IMR-90 (cell line): ENCODE results near the gene DCUN1D2.

Experiments used
- CEBPB ChIP-seq: IDR thresholded peaks from 2 replicates; pipeline ENCODE4 v1.6.1; 2012; ENCODE audit warnings: low read depth, low read length, improper control_type of control experiment
- FOS ChIP-seq: fragments of 150-350 bp; IDR thresholded peaks from 2 replicates; pipeline ENCODE4 v1.6.1; 2016; ENCODE audit warnings: low read depth, low read length
- MAZ ChIP-seq: IDR thresholded peaks from 2 replicates; pipeline ENCODE4 v1.6.1; 2012; ENCODE audit warnings: low read depth, mild to moderate bottlenecking, low read length, improper control_type of control experiment, moderate library complexity, borderline replicate concordance
- POLR2A ChIP-seq: IDR thresholded peaks from 2 replicates; pipeline ENCODE4 v1.6.1; 2012; ENCODE audit warnings: mild to moderate bottlenecking, low read depth, low read length
- RFX5 ChIP-seq: IDR thresholded peaks from 2 replicates; pipeline ENCODE4 v1.8.0; 2012; ENCODE audit warnings: low read depth, mild to moderate bottlenecking, low read length, moderate library complexity
- SMC3 ChIP-seq: fragments of 150-350 bp; IDR thresholded peaks from 2 replicates; pipeline ENCODE4 v1.6.1; 2016; ENCODE audit warnings: low read depth, mild to moderate bottlenecking, antibody characterized with exemption, low read length, moderate library complexity
- TF ChIP-seq, protein P1 (sequence below): fragments of 150-350 bp; IDR thresholded peaks from 2 replicates; pipeline ENCODE4 v1.6.1; 2017; ENCODE audit warnings: mild to moderate bottlenecking, antibody characterized with exemption, low read length, low read depth
- TF ChIP-seq, protein P2 (sequence below): conservative IDR thresholded peaks from 2 replicates; pipeline ENCODE4 v1.5.1; 2012; ENCODE audit warnings: mild to moderate bottlenecking, low read depth, low read length, improper control_type of control experiment

DNA sequence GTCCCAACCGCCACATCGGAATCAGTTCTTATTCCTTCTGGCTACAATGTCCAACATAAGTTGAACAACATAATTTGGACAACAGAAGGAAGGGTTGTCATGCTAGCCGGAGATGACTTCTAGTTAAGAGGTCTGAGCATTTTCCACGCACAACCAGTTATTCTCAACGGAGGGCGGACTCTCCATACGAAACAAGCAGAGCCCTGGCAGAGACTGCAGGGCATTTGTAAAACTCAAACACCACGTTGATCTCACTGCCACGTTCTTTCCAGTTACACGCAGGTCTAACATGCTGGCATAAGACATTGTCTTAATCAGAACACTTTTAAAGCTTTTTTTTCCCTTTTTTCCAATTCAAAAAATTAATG, 38.3 kb upstream of the DCUN1D2 start:
- TF ChIP-seq, protein P1, sequence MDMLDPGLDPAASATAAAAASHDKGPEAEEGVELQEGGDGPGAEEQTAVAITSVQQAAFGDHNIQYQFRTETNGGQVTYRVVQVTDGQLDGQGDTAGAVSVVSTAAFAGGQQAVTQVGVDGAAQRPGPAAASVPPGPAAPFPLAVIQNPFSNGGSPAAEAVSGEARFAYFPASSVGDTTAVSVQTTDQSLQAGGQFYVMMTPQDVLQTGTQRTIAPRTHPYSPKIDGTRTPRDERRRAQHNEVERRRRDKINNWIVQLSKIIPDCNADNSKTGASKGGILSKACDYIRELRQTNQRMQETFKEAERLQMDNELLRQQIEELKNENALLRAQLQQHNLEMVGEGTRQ = no peak
- TF ChIP-seq POLR2A = no peak
- TF ChIP-seq, protein P2, sequence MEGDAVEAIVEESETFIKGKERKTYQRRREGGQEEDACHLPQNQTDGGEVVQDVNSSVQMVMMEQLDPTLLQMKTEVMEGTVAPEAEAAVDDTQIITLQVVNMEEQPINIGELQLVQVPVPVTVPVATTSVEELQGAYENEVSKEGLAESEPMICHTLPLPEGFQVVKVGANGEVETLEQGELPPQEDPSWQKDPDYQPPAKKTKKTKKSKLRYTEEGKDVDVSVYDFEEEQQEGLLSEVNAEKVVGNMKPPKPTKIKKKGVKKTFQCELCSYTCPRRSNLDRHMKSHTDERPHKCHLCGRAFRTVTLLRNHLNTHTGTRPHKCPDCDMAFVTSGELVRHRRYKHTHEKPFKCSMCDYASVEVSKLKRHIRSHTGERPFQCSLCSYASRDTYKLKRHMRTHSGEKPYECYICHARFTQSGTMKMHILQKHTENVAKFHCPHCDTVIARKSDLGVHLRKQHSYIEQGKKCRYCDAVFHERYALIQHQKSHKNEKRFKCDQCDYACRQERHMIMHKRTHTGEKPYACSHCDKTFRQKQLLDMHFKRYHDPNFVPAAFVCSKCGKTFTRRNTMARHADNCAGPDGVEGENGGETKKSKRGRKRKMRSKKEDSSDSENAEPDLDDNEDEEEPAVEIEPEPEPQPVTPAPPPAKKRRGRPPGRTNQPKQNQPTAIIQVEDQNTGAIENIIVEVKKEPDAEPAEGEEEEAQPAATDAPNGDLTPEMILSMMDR = no peak
- no peak for TF ChIP-seq CEBPB
- TF ChIP-seq RFX5 = no peak
- no peak for TF ChIP-seq FOS
- TF ChIP-seq MAZ = no peak
- TF ChIP-seq SMC3 = no peak
